ENCODE measurements around the gene PTP4A1. TPM values are rescaled to one million over a fixed set of nuclear protein-coding genes. Genes with fewer than 3 reads are reported as not detected.

Gene PTP4A1
- total and polyA plus RNA-seq, 2 of the 13 experiments (the other 11 are each of a cell fraction or from before 2014, with no cell fraction given): 141 to 376 TPM

DNA sequence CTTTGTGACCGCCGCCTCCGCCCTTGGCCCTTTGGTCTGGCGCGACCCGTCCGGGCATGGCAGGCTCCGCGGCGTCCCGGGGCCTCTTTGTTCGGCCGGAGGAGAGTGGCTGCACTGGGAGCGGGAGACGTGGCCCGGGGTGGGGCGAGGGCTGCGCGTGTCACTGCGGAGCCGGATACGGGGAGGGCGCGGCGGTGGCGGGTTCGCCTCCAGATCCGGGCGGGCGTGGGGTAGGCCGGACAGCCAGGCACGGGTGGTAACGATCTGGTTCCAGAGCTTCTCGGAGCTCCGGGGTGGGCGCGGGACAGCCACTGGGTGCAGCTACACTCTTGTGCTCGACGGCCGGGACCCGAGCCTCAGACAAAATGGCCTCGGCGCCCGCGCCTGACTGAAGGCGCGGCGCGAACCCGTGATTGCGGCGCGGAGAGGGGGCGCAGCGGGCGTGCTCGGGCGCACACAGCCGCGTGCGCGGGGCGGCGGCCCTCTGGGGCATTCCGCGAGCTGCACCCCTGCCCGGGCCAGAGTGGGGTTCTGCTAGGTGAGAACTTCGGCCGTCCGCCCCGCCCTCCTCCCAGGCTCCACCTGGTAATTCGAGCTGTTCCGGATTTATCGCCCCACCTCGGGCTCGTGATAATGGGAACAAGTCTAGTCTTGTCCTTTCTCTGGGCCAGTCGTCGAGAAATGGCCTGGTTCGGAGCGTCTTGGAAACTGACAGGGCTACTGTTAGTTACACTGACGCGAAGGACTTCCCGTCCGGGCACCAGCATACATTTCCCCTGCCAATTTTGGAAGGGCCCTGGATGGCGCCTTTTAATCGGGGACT, 1.0 kb downstream of the PTP4A1 start (continued):
- no peak for TF ChIP-seq ZBTB42 (CRISPR knock-in tag; IDR thresholded peaks at IDR 0.05)
- TF ChIP-seq CHD4 (IDR thresholded peaks at IDR 0.05; ENCODE audit: borderline replicate concordance, low read length): no peak
- no peak for TF ChIP-seq BATF2 (CRISPR knock-in tag; IDR thresholded peaks at IDR 0.05)
- TF ChIP-seq, protein P1, sequence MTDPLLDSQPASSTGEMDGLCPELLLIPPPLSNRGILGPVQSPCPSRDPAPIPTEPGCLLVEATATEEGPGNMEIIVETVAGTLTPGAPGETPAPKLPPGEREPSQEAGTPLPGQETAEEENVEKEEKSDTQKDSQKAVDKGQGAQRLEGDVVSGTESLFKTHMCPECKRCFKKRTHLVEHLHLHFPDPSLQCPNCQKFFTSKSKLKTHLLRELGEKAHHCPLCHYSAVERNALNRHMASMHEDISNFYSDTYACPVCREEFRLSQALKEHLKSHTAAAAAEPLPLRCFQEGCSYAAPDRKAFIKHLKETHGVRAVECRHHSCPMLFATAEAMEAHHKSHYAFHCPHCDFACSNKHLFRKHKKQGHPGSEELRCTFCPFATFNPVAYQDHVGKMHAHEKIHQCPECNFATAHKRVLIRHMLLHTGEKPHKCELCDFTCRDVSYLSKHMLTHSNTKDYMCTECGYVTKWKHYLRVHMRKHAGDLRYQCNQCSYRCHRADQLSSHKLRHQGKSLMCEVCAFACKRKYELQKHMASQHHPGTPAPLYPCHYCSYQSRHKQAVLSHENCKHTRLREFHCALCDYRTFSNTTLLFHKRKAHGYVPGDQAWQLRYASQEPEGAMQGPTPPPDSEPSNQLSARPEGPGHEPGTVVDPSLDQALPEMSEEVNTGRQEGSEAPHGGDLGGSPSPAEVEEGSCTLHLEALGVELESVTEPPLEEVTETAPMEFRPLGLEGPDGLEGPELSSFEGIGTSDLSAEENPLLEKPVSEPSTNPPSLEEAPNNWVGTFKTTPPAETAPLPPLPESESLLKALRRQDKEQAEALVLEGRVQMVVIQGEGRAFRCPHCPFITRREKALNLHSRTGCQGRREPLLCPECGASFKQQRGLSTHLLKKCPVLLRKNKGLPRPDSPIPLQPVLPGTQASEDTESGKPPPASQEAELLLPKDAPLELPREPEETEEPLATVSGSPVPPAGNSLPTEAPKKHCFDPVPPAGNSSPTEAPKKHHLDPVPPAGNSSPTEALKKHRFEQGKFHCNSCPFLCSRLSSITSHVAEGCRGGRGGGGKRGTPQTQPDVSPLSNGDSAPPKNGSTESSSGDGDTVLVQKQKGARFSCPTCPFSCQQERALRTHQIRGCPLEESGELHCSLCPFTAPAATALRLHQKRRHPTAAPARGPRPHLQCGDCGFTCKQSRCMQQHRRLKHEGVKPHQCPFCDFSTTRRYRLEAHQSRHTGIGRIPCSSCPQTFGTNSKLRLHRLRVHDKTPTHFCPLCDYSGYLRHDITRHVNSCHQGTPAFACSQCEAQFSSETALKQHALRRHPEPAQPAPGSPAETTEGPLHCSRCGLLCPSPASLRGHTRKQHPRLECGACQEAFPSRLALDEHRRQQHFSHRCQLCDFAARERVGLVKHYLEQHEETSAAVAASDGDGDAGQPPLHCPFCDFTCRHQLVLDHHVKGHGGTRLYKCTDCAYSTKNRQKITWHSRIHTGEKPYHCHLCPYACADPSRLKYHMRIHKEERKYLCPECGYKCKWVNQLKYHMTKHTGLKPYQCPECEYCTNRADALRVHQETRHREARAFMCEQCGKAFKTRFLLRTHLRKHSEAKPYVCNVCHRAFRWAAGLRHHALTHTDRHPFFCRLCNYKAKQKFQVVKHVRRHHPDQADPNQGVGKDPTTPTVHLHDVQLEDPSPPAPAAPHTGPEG (CRISPR knock-in tag; IDR thresholded peaks at IDR 0.05): peak; percentile 45; the same call in 1 of the 2 replicates
- TF ChIP-seq SMC3 (IDR thresholded peaks at IDR 0.05; ENCODE audit: low read length): 0 out of 2 replicates have a peak, but pooled peaks have one; percentile 0
- no peak for TF ChIP-seq SRSF1 (optimal IDR thresholded peaks at IDR 0.05; ENCODE audit: low read depth, low read length)
- TF ChIP-seq ZFP62 (CRISPR knock-in tag; IDR thresholded peaks at IDR 0.05): no peak
- TF ChIP-seq, protein P2, sequence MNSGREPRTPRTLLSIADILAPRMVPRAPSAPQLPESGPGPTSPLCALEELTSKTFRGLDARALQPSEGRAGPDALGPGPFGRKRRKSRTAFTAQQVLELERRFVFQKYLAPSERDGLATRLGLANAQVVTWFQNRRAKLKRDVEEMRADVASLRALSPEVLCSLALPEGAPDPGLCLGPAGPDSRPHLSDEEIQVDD (CRISPR knock-in tag; IDR thresholded peaks at IDR 0.05; ENCODE audit: borderline replicate concordance): no peak
- no peak for TF ChIP-seq SSRP1 (CRISPR knock-in tag; IDR thresholded peaks at IDR 0.05)
- TF ChIP-seq MTA1 (CRISPR knock-in tag; IDR thresholded peaks at IDR 0.05; ENCODE audit: borderline replicate concordance): no peak
- peak; percentile 87 for TF ChIP-seq SP5 (CRISPR knock-in tag; IDR thresholded peaks at IDR 0.05; ENCODE audit: borderline replicate concordance, low read depth)
- TF ChIP-seq ZKSCAN1 (IDR thresholded peaks at IDR 0.05; ENCODE audit: low read length): no peak
- 0 out of 2 replicates have a peak, but pooled peaks have one; percentile 29 for TF ChIP-seq ZFP82 (CRISPR knock-in tag; IDR thresholded peaks at IDR 0.05; ENCODE audit: borderline replicate concordance)
- no peak for TF ChIP-seq MAFF (IDR thresholded peaks at IDR 0.05; ENCODE audit: low read depth, low read length)
- no peak for TF ChIP-seq TBX3 (IDR thresholded peaks at IDR 0.05; ENCODE audit: borderline replicate concordance)
- TF ChIP-seq ZNF160 (CRISPR knock-in tag; IDR thresholded peaks at IDR 0.05): peak; percentile 52; the same call in 1 of the 2 replicates
- no peak; the same call in 1 of the 2 replicates for TF ChIP-seq SOX13 (IDR thresholded peaks at IDR 0.05)
- TF ChIP-seq SOX13 (CRISPR knock-in tag; conservative IDR thresholded peaks at IDR 0.05 in 1 of 2, IDR thresholded peaks at IDR 0.05 in 1 of 2): peak in 1 of 2 experiments; percentile 72; a peak in 2 of 4 replicates
- TF ChIP-seq HOXA3 (CRISPR knock-in tag; IDR thresholded peaks at IDR 0.05): peak; percentile 73
- TF ChIP-seq MBD4 (IDR thresholded peaks at IDR 0.05; ENCODE audit: borderline replicate concordance, low read length): peak; percentile 73
- peak; percentile 91 for TF ChIP-seq ZMAT3 (CRISPR knock-in tag; conservative IDR thresholded peaks at IDR 0.05)
- no peak for TF ChIP-seq KAT2B (IDR thresholded peaks at IDR 0.05; ENCODE audit: borderline replicate concordance, low read depth, low read length)
- TF ChIP-seq NR2F1 (CRISPR knock-in tag; IDR thresholded peaks at IDR 0.05): no peak
- TF ChIP-seq MED8 (CRISPR knock-in tag; IDR thresholded peaks at IDR 0.05; ENCODE audit: insufficient replicate concordance): peak; percentile 76
